HG03280 (cell line): ENCODE measurements around the gene LTB4R2.

Experiments used
- ATAC-seq: cut with Tn5 transposase; IDR thresholded peaks from one replicate; pipeline ENCODE4 v1.9.1; 2021; ENCODE audit warnings: mild to moderate bottlenecking, moderate library complexity; ENCODE audit not compliant: unreplicated experiment

LTB4R2 gene

GRCh38 chr14:24298892-24299254, 11.1 kb upstream of the LTB4R2 start:
- ATAC-seq: peak; percentile 4

- ATAC-seq: peak; percentile 77
Measured at GRCh38 chr14:24299255-24300191, 10.4 kb upstream of the LTB4R2 start, which contains the start of the genes DHRS1 and NOP9. Gene DHRS1, minus strand, starts transcription at chr14:24299780. Its CDS starts 674 bp downstream, at chr14:24299106. Gene NOP9, plus strand, starts transcription at chr14:24299850. Its CDS starts 105 bp downstream, at chr14:24299955.

- ATAC-seq: no peak
Measured at GRCh38 chr14:24300326-24300980, 9.5 kb upstream of the LTB4R2 start.

DNA sequence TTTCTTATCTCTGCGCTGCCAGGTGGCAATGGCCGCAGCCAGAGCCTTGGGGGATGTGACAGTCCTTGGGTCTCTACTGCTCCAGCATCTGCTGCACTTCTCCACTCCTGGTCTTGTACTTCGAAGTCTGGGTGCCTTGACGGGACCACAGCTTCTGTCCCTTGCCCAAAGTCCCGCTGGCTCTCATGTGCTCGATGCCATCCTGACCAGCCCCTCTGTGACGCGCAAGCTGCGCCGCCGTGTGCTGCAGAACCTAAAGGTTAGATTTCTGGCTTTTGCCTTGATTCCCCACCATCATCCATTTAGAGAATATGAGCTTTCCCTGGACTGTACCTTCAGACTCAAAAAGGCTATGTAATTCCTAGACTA, 5.9 kb upstream of the LTB4R2 start:
- no peak for ATAC-seq

- ATAC-seq: no peak
Measured at GRCh38 chr14:24307156-24307574, 2.8 kb upstream of the LTB4R2 start.

DNA sequence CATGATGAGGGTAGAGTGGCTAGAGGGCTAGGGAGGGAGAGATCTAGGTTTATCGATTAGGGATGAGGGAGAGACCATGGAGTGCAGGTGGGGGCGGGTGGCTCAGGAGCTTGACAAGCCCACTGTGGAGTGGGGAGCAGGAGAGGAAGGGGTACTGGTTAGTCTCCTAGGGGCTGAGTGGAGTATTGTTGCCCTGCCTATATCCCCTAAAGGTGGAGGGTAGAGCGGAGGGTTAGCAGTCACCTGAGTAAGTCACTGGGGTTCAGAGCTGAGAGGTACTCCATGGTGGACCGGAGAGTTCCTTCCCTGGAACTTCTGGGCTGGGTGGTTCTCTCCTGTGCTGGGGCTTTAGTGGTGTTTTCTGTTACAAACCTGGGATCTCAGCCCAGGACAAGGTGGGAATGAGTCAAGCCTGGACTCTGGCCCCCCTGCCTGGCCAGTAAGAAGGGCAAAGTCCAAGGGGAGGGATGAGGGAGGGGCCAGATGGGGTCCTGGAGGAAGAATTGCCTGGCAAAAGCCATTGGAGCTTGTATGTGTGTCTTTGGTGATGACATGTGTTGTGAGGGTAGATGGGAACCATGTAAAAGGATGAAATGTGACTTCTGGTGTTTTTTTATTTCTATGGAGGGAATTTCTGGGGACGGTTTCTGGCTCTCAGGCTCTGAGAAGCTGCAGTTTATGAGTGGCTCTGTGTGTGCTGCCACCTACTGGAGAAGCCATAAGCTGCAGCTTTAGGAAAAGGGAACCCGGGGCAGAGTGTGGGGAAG, 2.2 kb upstream of the LTB4R2 start, which contains the start of gene CIDEB:
Gene CIDEB, minus strand, starts transcription at position 403 of the 767 bp plus-strand sequence. Its CDS starts 119 bp downstream, at position 284.
- no peak for ATAC-seq

DNA sequence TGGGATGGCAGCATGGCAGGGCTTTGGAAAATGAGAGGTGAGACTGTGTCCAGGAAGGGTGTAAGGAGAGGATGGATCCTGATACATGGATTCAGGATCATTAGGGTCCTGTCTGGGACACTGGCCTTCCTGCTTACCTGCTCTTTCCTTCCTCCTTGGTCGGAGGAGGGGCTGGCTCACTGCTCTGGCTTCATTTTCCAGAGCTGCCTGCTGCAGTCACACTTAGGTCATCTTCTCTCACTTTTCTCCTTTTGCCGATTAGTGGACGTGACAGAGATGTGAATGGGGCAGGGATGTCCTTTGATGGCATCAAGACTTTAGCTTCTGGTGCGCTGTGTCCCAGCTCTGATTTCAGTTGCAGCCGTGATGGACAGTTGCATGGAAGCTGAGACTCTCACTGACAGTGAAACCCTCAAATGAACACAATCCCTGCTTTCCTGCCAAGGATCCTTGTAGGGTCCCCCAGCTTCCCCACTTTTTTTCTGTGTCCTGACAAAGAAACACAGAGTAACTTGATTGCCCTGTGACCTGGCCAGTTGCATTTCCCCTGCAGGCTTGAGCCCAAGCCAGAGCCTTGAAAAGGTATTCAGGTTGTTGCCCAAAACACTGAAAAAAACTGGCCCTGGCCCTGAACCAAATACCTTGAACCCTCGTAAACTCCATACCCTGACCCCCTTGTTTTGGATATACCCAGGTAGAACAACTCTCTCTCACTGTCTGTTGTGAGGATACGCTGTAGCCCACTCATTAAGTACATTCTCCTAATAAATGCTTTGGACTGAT, 1.4 kb upstream of the LTB4R2 start:
- no peak for ATAC-seq

DNA sequence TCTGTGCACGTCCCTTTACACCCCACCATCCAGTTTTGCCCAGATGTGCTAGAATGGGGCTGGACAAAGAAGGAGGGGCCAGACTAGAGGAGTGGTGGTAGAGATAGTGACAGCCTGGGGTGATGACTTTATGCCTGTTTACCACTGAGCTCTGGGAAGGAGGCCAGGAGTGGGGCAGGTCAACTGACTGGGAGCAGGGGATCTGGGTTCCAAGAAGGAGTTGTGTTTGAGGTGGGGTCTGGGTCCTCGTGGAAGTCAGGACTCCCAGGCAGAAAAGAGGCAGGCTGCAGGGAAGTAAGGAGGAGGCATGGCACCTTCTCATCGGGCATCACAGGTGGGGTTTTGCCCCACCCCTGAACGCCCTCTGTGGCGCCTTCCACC, 315 bp downstream of the LTB4R2 start:
- no peak for ATAC-seq

DNA sequence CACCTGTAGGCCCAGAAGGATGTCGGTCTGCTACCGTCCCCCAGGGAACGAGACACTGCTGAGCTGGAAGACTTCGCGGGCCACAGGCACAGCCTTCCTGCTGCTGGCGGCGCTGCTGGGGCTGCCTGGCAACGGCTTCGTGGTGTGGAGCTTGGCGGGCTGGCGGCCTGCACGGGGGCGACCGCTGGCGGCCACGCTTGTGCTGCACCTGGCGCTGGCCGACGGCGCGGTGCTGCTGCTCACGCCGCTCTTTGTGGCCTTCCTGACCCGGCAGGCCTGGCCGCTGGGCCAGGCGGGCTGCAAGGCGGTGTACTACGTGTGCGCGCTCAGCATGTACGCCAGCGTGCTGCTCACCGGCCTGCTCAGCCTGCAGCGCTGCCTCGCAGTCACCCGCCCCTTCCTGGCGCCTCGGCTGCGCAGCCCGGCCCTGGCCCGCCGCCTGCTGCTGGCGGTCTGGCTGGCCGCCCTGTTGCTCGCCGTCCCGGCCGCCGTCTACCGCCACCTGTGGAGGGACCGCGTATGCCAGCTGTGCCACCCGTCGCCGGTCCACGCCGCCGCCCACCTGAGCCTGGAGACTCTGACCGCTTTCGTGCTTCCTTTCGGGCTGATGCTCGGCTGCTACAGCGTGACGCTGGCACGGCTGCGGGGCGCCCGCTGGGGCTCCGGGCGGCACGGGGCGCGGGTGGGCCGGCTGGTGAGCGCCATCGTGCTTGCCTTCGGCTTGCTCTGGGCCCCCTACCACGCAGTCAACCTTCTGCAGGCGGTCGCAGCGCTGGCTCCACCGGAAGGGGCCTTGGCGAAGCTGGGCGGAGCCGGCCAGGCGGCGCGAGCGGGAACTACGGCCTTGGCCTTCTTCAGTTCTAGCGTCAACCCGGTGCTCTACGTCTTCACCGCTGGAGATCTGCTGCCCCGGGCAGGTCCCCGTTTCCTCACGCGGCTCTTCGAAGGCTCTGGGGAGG, 985 bp downstream of the LTB4R2 start, which contains the start of gene LTB4R:
Gene LTB4R, plus strand, starts transcription at position 857 of the 959 bp plus-strand sequence. CDS start 4,150 bp downstream, outside the sequence.
- peak; percentile 67 for ATAC-seq

GRCh38 chr14:24311837-24312615, 2.1 kb downstream of the LTB4R2 start:
- ATAC-seq: no peak

DNA sequence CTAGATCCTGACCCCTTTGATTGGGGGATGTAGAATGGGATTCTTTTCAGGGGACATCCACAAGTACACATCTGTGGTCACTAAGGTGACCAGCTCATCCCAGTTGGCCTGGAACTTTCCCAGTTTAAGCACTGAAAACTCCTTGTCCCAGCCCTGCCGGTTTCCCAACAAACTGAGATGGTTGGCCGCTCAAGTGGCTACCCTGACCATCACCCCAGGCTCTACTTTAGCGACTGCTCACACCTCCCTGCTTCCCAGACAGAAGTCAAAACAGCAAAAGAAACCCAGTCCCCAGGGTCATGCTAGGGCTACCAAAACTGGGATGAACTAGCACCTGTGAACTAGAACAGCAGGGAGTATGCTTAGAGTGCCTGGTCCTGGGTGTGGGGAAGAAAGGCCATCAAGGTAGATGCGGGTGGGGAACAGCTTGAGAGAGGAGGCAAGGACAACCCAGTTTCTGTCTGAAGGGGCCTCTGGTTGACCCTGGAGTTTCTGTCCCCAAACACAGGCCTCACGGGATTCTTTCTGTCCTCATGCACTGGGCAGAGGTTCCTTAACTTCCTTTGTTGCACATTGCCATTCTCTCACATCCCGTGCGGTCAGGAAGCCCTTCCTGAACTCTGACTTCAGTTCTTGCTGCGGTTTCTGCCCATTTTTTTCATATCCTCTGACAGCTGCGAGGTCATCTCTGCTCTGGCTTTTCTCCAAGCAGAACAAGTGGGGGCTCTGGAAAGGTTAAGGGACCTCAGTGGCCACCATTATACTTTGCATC, 3.0 kb downstream of the LTB4R2 start:
- no peak for ATAC-seq

DNA sequence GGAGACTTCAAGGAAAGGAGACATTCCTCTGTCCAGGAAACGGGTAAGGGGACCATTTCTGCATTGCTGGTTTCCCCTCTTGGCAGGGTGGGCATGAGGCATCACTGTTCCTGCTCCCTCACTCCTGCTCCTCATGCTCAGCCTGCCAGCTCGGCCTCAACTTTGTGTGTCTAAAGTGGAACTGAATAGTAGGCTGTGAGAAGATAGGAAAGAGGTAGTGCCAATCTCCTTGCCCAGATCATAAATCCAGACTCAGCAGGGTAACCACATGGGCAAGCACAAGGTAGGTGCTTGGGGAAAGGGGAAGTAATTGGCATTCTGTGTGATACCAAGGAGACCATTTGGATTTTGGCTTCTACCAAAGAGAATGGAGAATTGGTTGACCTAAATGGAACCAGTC, 4.0 kb downstream of the LTB4R2 start:
- ATAC-seq: no peak

- ATAC-seq: no peak
Measured at GRCh38 chr14:24314377-24315193, 4.6 kb downstream of the LTB4R2 start.

GRCh38 chr14:24315243-24315806, 5.4 kb downstream of the LTB4R2 start:
- ATAC-seq: no peak

DNA sequence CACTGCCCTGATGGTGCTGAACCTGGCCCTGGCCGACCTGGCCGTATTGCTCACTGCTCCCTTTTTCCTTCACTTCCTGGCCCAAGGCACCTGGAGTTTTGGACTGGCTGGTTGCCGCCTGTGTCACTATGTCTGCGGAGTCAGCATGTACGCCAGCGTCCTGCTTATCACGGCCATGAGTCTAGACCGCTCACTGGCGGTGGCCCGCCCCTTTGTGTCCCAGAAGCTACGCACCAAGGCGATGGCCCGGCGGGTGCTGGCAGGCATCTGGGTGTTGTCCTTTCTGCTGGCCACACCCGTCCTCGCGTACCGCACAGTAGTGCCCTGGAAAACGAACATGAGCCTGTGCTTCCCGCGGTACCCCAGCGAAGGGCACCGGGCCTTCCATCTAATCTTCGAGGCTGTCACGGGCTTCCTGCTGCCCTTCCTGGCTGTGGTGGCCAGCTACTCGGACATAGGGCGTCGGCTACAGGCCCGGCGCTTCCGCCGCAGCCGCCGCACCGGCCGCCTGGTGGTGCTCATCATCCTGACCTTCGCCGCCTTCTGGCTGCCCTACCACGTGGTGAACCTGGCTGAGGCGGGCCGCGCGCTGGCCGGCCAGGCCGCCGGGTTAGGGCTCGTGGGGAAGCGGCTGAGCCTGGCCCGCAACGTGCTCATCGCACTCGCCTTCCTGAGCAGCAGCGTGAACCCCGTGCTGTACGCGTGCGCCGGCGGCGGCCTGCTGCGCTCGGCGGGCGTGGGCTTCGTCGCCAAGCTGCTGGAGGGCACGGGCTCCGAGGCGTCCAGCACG, 6.1 kb downstream of the LTB4R2 start:
- no peak for ATAC-seq

DNA sequence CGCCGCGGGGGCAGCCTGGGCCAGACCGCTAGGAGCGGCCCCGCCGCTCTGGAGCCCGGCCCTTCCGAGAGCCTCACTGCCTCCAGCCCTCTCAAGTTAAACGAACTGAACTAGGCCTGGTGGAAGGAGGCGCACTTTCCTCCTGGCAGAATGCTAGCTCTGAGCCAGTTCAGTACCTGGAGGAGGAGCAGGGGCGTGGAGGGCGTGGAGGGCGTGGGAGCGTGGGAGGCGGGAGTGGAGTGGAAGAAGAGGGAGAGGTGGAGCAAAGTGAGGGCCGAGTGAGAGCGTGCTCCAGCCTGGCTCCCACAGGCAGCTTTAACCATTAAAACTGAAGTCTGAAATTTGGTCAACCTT, 6.6 kb downstream of the LTB4R2 start:
- no peak for ATAC-seq
